OCI-M2 (cell line): ENCODE data around the gene REPS1.

Experiments
- DNase-seq: peaks from one replicate; lab custom pipeline; 2025; ENCODE audit not compliant: unreplicated experiment; lab: John Stamatoyannopoulos, UW

The REPS1 gene

DNA sequence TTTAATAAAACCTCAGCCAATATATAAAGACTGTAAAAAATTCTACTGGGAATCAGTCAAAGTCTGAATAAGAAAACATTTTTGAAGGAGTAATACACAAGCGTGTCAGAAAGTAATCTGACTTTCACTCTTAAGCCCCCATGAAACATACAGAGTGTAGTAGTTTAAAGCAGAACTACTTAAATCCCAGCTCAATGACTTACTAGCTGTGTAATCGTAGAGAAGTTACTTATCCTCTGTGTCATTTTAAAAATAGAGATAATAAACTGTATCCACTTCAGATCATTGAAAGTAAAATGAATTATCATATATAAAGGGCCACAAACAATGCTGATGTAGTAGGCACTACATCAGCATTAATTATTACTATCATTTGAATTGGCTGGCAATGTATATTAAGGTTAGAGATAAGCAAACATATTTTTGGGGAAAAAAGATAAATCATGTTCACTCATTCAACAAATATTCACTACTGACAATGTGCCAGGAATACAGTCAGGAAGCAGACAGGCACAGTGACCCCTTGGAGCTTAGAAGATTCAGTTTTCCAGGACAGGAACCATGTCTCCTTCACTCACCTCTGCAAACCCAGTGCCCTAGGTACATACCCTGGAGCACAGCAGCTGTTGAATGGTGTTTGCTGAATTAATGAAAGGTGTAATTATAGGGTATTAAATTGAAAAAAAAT, 14.4 kb downstream of the REPS1 start:
- no peak for DNase-seq

DNA sequence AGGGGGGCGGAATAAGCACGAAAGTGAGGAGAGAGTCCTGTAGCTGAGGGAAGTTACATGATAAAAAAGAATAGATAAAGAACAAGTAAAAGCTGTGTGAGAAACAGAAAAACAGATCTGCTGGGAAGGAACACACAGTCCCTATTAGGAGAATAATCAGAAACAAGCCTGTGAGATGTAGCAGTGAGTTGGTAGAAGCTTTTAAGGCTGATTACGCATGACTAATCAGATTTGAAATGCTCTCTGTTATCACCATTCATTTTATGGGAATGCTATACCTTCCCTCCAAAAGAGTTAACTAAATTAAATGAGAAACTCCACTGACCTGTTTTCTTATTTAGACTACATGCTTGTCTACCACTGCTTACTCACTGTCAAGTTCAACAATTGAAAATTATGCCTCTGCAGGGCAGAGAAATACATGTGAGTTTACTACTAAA, 15.8 kb downstream of the REPS1 start:
- DNase-seq: no peak

GRCh38 chr6:138971601-138972000, 16.5 kb downstream of the REPS1 start:
- no peak for DNase-seq

DNA sequence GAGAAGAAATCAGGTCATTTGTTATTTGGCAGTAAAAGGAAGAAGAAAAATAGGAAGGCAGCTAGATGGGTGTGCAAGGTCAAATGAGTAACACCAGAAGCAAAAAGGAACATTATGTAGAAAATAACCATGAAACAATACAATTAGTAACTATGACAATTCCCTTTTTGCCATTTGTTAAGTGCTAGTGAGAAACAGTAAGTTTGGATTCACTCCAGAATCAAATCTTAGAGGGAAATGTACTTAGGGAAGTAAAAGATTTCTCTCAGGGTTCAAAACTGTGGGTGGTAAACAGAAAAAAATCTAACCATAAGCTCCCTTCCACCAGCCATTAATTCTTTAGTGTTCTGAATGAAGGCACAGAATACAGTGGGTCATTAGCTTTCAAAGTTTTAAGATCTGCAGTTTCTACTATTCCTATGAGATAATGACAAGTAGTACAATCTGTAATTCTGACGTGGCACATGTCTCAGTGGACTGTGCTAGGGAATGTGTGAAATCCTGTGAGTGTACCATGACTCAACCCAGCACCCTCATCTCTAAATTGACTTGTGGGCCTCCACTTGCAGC, 17.1 kb downstream of the REPS1 start:
- no peak for DNase-seq

- no peak for DNase-seq
Measured at GRCh38 chr6:138970159-138970558, 17.9 kb downstream of the REPS1 start.

DNA sequence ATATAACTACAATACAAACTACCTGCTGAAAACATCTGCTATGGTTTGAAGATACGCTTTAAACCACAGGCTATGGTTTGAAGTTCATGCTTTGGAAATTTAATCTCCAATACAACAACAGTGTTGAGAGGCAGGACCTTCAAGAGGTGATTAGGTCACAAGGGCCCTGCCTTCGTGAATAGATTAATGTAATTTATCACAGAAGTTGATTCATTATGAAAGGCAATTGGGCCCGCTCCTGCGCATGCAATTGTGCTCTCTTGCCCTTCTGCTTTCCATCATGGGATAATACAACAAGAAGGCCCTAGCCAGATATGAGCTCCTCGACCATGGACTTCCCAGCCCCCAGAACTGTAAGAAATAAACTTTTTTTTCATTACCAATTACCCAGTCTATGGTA, 21.2 kb downstream of the REPS1 start:
- no peak for DNase-seq

- DNase-seq: no peak
Measured at GRCh38 chr6:138965971-138966370, 22.1 kb downstream of the REPS1 start.

DNA sequence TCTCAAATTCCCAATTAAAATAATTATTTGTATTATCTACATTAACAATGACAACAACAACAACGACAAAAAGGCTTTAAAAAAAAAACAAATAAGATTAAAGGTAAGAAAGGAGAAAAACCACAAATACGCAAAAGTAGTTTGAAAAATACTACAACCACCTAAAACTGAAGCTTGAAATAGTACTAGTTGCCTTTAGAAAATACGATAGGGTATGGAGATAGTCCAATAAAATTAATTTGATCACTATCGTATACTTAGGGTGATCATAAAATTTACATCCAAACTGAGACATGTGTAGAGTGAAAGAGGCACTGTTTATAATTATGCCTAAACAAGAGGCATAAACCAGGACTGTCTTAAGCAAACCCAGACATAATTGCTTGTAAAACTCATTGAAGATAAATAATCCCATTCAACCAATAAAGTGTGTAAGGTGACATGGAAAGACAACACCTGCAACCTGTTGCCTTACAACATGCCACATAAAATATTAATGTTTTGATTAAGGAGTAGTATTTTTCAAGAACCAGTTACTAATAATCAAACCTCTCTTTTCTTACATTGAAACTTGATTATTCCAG, 22.7 kb downstream of the REPS1 start:
- DNase-seq: no peak

DNA sequence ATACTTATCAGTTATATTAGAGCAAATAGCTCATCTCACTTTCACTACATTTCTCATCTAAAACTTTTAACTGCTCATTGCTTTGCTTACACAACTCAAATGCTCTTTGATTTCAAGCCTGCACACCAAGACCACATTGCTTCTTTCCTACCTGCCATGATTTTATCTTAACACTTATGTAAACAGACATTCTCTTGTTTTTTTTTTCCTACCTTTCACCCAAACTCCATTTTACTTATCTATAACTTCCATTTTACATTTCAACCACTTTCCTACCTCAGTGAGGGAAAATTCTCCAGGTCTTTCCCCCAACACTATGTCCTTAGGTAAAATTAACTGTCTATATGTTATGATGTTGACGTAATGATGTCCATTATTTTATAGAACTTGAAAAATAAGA, 24.0 kb downstream of the REPS1 start:
- DNase-seq: no peak

GRCh38 chr6:138963531-138963930, 24.5 kb downstream of the REPS1 start:
- DNase-seq: no peak

GRCh38 chr6:138963119-138963518, 24.9 kb downstream of the REPS1 start:
- DNase-seq: no peak

GRCh38 chr6:138959521-138959920, 28.5 kb downstream of the REPS1 start:
- DNase-seq: no peak

GRCh38 chr6:138958595-138958994, 29.5 kb downstream of the REPS1 start:
- no peak for DNase-seq

- no peak for DNase-seq
Measured at GRCh38 chr6:138957903-138958302, 30.1 kb downstream of the REPS1 start.

GRCh38 chr6:138957484-138957883, 30.6 kb downstream of the REPS1 start:
- no peak for DNase-seq

DNA sequence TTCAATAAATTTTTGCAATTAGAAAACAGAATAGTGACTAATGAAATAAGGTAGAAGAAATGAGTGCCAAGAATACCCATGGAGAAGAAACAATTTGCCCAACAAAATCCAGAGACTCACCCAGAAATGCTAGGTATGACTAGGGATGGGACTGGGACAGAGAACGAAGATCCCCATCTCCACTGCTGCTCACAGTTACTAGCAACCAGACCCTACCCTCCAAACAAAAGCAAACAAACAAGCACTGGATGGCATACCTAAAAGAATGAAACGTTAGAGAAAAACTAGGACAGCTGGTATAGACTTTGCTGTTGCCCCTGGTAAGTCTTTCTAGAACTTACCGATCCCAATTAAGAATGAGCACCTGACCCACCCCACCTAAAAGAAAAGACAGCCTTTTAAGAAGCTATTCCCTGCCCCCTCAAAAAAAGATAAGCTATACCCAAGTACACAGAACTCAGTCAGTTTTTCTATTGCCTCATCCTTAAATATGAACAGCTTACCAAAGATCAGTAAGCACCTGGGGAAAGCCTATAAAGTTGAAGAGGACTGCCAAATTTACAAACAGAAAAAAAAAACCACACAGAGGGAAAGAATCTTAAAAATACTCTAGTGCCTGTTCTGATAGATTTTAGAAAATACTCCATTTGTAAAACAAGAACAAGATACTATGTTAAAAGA, 31.7 kb downstream of the REPS1 start:
- no peak for DNase-seq

- no peak for DNase-seq
Measured at GRCh38 chr6:138955262-138955661, 32.8 kb downstream of the REPS1 start.

GRCh38 chr6:138953451-138953850, 34.6 kb downstream of the REPS1 start:
- DNase-seq: no peak

DNA sequence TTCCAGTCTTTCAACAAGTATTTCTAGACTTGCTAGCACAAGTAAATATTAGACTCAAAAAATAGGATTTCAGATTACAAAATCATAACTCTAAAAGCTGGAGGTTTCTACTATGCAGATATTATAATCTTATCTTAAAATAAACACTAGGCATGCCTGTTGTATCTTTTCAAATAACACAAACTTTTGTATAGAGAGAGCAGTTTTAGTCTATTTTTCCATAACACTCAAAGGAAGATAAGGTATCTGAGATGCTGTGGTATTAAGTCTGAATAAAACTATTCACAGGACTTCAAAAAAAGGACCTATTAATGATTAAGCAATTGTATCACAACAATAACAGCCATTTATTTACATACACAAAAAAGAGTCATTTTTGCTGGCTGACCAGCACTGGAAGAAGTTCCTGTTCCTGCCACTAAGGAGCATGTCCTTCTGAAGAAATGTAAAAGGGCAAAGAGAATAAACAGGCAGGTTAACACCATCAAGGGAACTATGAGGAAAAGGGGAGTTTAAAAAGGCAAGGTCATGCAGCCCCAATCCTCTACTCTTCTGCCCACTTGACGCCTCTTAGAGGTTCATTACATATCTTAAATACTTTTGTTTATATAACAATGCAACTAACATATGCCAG, 39.4 kb downstream of the REPS1 start:
- no peak for DNase-seq

DNA sequence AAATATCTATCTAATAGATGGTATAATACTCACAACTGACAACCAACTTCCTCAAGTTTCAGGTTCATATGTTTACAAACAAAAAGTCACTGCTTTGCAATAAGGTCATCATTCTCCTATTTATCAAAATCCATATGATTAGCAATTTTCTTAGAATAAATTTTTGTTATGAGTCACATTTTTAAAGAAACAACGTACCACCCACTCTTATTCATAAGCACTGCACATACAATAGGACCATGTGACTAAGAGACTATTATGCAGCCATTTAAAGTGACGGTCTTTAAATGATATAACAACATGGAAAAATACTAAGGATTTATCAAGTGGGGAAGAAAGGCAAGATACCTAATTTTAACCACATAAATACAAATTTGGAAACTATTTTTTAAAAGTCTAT, 40.0 kb downstream of the REPS1 start:
- no peak for DNase-seq

- no peak for DNase-seq
Measured at GRCh38 chr6:138945354-138945753, 42.7 kb downstream of the REPS1 start.

- DNase-seq: no peak
Measured at GRCh38 chr6:138944412-138944811, 43.6 kb downstream of the REPS1 start.
